RWPE2 (cell line): Measurements from ENCODE around the gene GLB1L3.

Source experiments
- ATAC-seq: fragments of 200-7000 bp; cut with Tn5 transposase; 3 replicates; pipeline ENCODE4 v1.9.1; 2021; ENCODE audit warnings: low read depth
- DNase-seq: peaks from one replicate; pipeline ENCODE4 v3.0.0-alpha.2; 2020; ENCODE audit warnings: low spot score
- H3K27ac ChIP-seq: fragments of 450-650 bp; 2 replicates; pipeline ENCODE4 v1.5.1; 2017; ENCODE audit warnings: mild to moderate bottlenecking; ENCODE audit not compliant: poor library complexity, severe bottlenecking
- H3K27me3 ChIP-seq: fragments of 250-450 bp; sonication (Bioruptor Pico); 2 replicates; pipeline ENCODE4 v1.5.1; 2021; ENCODE audit warnings: mild to moderate bottlenecking, moderate library complexity; ENCODE audit not compliant: insufficient read depth, poor library complexity, severe bottlenecking
- H3K36me3 ChIP-seq: fragments of 250-450 bp; sonication (Bioruptor Pico); 2 replicates; pipeline ENCODE4 v1.5.1; 2020; ENCODE audit warnings: low read depth, mild to moderate bottlenecking, moderate library complexity
- H3K4me1 ChIP-seq: fragments of 250-450 bp; sonication (Bioruptor Pico); 2 replicates; pipeline ENCODE4 v1.5.1; 2021; ENCODE audit warnings: mild to moderate bottlenecking, moderate library complexity; ENCODE audit not compliant: insufficient read depth, poor library complexity, severe bottlenecking
- H3K4me3 ChIP-seq: fragments of 250-450 bp; sonication (Bioruptor Pico); 2 replicates; pipeline ENCODE4 v1.5.1; 2021; ENCODE audit warnings: mild to moderate bottlenecking, moderate library complexity; ENCODE audit not compliant: severe bottlenecking
- H3K9me3 ChIP-seq: fragments of 250-450 bp; sonication (Bioruptor Pico); 2 replicates; pipeline ENCODE4 v1.5.1; 2021; ENCODE audit warnings: mild to moderate bottlenecking, moderate library complexity; ENCODE audit not compliant: severe bottlenecking
- CTCF ChIP-seq: fragments of 450-650 bp; IDR thresholded peaks from one replicate; pipeline ENCODE4 v1.5.1; 2017; ENCODE audit warnings: mild to moderate bottlenecking, moderate library complexity; ENCODE audit not compliant: poor library complexity, severe bottlenecking

Gene GLB1L3

GRCh38 chr11:134359646-134360045 is 83.5 kb downstream of the GLB1L3 start:
- no peak overlapping the region for H3K27ac ChIP-seq
- H3K4me3 ChIP-seq: no peak overlapping the region
- H3K36me3 ChIP-seq: no peaks in the 10 kb centered on the region
- no peak for TF ChIP-seq CTCF
- DNase-seq (no peak), ATAC-seq (no peak)
- no peaks in the 10 kb centered on the region for H3K4me1 ChIP-seq
- H3K27me3 ChIP-seq: no peaks in the 10 kb centered on the region
- H3K9me3 ChIP-seq: no peaks in the 10 kb centered on the region

GRCh38 chr11:134360050-134360835 is 84.1 kb downstream of the GLB1L3 start:
- Histone ChIP-seq H3K27ac (no peak overlapping the region), H3K27me3 (no peaks in the 10 kb centered on the region), H3K36me3 (no peaks in the 10 kb centered on the region), H3K4me1 (no peaks in the 10 kb centered on the region), H3K4me3 (no peak overlapping the region), H3K9me3 (no peaks in the 10 kb centered on the region)
- ATAC-seq (peak; percentile 86), DNase-seq (no peak)
- TF ChIP-seq CTCF: peak; percentile 84

- H3K4me3 ChIP-seq: no peak overlapping the region
- TF ChIP-seq CTCF: no peak
- no peaks in the 10 kb centered on the region for H3K9me3 ChIP-seq
- H3K27ac ChIP-seq: no peak overlapping the region
- H3K27me3 ChIP-seq: no peaks in the 10 kb centered on the region
- no peaks in the 10 kb centered on the region for H3K36me3 ChIP-seq
- ATAC-seq (no peak), DNase-seq (peak; percentile 50)
- no peaks in the 10 kb centered on the region for H3K4me1 ChIP-seq
Measured at GRCh38 chr11:134361661-134362060, 85.5 kb downstream of the GLB1L3 start.

- no peak for TF ChIP-seq CTCF
- no peaks in the 10 kb centered on the region for H3K27me3 ChIP-seq
- no peaks in the 10 kb centered on the region for H3K4me1 ChIP-seq
- H3K27ac ChIP-seq: no peak overlapping the region
- ATAC-seq: no peak
- DNase-seq: peak; percentile 52
- H3K9me3 ChIP-seq: no peaks in the 10 kb centered on the region
- H3K4me3 ChIP-seq: no peak overlapping the region
- H3K36me3 ChIP-seq: no peaks in the 10 kb centered on the region
Measured at GRCh38 chr11:134362192-134362901, 86.2 kb downstream of the GLB1L3 start.

GRCh38 chr11:134363161-134363560 is 87.0 kb downstream of the GLB1L3 start:
- Histone ChIP-seq H3K4me1 (no peaks in the 10 kb centered on the region), H3K27me3 (no peaks in the 10 kb centered on the region), H3K27ac (no peak overlapping the region), H3K9me3 (no peaks in the 10 kb centered on the region), H3K4me3 (no peak overlapping the region), H3K36me3 (no peaks in the 10 kb centered on the region)
- ATAC-seq (no peak), DNase-seq (peak; percentile 33)
- TF ChIP-seq CTCF: no peak
